Stimulated activated naive CD8-positive, alpha-beta T cell treated with anti-CD3 and anti-CD28 coated beads, Interleukin-15, amount 100 ng/mL, for 72 hours (primary cell): ENCODE results near the gene SCP2D1.
"Not testable (repeated sequence)": the region's sequence is repeated elsewhere in the genome, so short reads cannot be mapped to it uniquely, and the experiment has no call there.

Source experiments
- ATAC-seq: fragments of 150-1000 bp; cut with Tn5 transposase; 2 replicates; pipeline ENCODE4 v1.10.0; 2021; ENCODE audit warnings: mild to moderate bottlenecking, moderate library complexity
- DNase-seq, 2 donors: peaks; one replicate each; pipeline ENCODE4 v3.0.0; 2021 to 2022
- H3K27ac Mint-ChIP-seq, 2 donors: one replicate each; pipeline ENCODE4 v1.8.0; 2022; ENCODE audit warnings: mild to moderate bottlenecking in 2 of 2, mixed read lengths in 2 of 2, moderate library complexity in 2 of 2
- H3K27me3 Mint-ChIP-seq: one replicate; pipeline ENCODE4 v1.8.0; 2022; ENCODE audit warnings: mixed read lengths
- H3K4me1 Mint-ChIP-seq: one replicate; pipeline ENCODE4 v1.8.0; 2022; ENCODE audit warnings: mild to moderate bottlenecking, mixed read lengths
- H3K4me3 Mint-ChIP-seq, 2 donors: one replicate each; pipeline ENCODE4 v1.8.0; 2022; ENCODE audit warnings: mild to moderate bottlenecking in 2 of 2, mixed read lengths in 2 of 2, moderate library complexity in 1 of 2
- H3K9me3 Mint-ChIP-seq, 2 donors: one replicate each; pipeline ENCODE4 v1.8.0; 2022; ENCODE audit warnings: mixed read lengths in 2 of 2

Gene SCP2D1

GRCh38 chr20:18813483-18813882 is at the start of gene SCP2D1:
SCP2D1 (plus strand) TSS chr20:18813783; CDS start chr20:18813816, 33 bp downstream.
- DNase-seq: no peak
- H3K9me3 Mint-ChIP-seq: no peaks in the 10 kb centered on the region
- H3K27ac Mint-ChIP-seq: no peak within 1 kb of the TSS
- H3K27me3 Mint-ChIP-seq: no peaks in the 10 kb centered on the region
- H3K4me3 Mint-ChIP-seq: no peak within 1 kb of the TSS
- no peak for ATAC-seq
- no peaks in the 10 kb centered on the region for H3K4me1 Mint-ChIP-seq

- no peak overlapping the region for H3K27ac Mint-ChIP-seq
- no peaks in the 10 kb centered on the region for H3K27me3 Mint-ChIP-seq
- DNase-seq (no peak), ATAC-seq (no peak)
- peaks cover 0 to 6% of the 10 kb centered on the region in 2 donors for H3K9me3 Mint-ChIP-seq
- H3K4me1 Mint-ChIP-seq: no peaks in the 10 kb centered on the region
- no peak overlapping the region for H3K4me3 Mint-ChIP-seq
Observed at GRCh38 chr20:18767676-18768075, 45.9 kb upstream of the SCP2D1 start.

- Mint-ChIP-seq H3K27me3 (peaks cover 19% of the 10 kb centered on the region), H3K4me1 (no peaks in the 10 kb centered on the region), H3K27ac (no peak overlapping the region), H3K9me3 (no peaks in the 10 kb centered on the region), H3K4me3 (no peak overlapping the region)
- DNase-seq: no peak
- ATAC-seq: no peak
Observed at GRCh38 chr20:18773566-18773965, 40.0 kb upstream of the SCP2D1 start.

- Mint-ChIP-seq H3K4me1 (no peaks in the 10 kb centered on the region), H3K9me3 (no peaks in the 10 kb centered on the region), H3K4me3 (no peak overlapping the region), H3K27me3 (peaks cover 19% of the 10 kb centered on the region), H3K27ac (no peak overlapping the region)
- ATAC-seq: no peak
- DNase-seq: no peak
Observed at GRCh38 chr20:18774207-18774606, 39.4 kb upstream of the SCP2D1 start.

- ATAC-seq (no peak), DNase-seq (no peak)
- H3K27me3 Mint-ChIP-seq: peaks cover 19% of the 10 kb centered on the region
- H3K27ac Mint-ChIP-seq: no peak overlapping the region
- H3K9me3 Mint-ChIP-seq: no peaks in the 10 kb centered on the region
- no peak overlapping the region for H3K4me3 Mint-ChIP-seq
- H3K4me1 Mint-ChIP-seq: no peaks in the 10 kb centered on the region
Observed at GRCh38 chr20:18775633-18776032, 38.0 kb upstream of the SCP2D1 start.

GRCh38 chr20:18778690-18779392 is 34.7 kb upstream of the SCP2D1 start:
- peaks cover 19% of the 10 kb centered on the region for H3K27me3 Mint-ChIP-seq
- H3K27ac Mint-ChIP-seq: no peak overlapping the region
- ATAC-seq (no peak), DNase-seq (no peak)
- H3K4me1 Mint-ChIP-seq: no peaks in the 10 kb centered on the region
- H3K9me3 Mint-ChIP-seq: no peaks in the 10 kb centered on the region
- H3K4me3 Mint-ChIP-seq: no peak overlapping the region

GRCh38 chr20:18780385-18781130 is 33.0 kb upstream of the SCP2D1 start:
- no peak for ATAC-seq
- no peaks in the 10 kb centered on the region for H3K4me1 Mint-ChIP-seq
- H3K27ac Mint-ChIP-seq: no peak overlapping the region
- no peaks in the 10 kb centered on the region for H3K9me3 Mint-ChIP-seq
- no peak for DNase-seq
- peaks cover 16% of the 10 kb centered on the region for H3K27me3 Mint-ChIP-seq
- H3K4me3 Mint-ChIP-seq: no peak overlapping the region

- DNase-seq: no peak
- peak overlapping the region in 1 of 2 donors; percentile 85 for H3K27ac Mint-ChIP-seq
- no peaks in the 10 kb centered on the region for H3K9me3 Mint-ChIP-seq
- no peaks in the 10 kb centered on the region for H3K4me1 Mint-ChIP-seq
- ATAC-seq: no peak
- peaks cover 20% of the 10 kb centered on the region for H3K27me3 Mint-ChIP-seq
- no peak overlapping the region for H3K4me3 Mint-ChIP-seq
Observed at GRCh38 chr20:18781509-18781908, 32.1 kb upstream of the SCP2D1 start.

GRCh38 chr20:18783385-18783959 is 30.1 kb upstream of the SCP2D1 start:
- Mint-ChIP-seq H3K4me3 (no peak overlapping the region), H3K4me1 (no peaks in the 10 kb centered on the region), H3K9me3 (peaks cover 6 to 8% of the 10 kb centered on the region in 2 donors), H3K27me3 (peaks cover 8% of the 10 kb centered on the region), H3K27ac (no peak overlapping the region)
- ATAC-seq (no peak), DNase-seq (no peak)

GRCh38 chr20:18787046-18787445 is 26.5 kb upstream of the SCP2D1 start:
- ATAC-seq, DNase-seq, H3K4me1 Mint-ChIP-seq, H3K27ac Mint-ChIP-seq, H3K4me3 Mint-ChIP-seq, H3K9me3 Mint-ChIP-seq: not testable (repeated sequence)
- H3K27me3 Mint-ChIP-seq: peaks cover 26% of the 10 kb centered on the region

GRCh38 chr20:18788021-18788420 is 25.6 kb upstream of the SCP2D1 start:
- no peak for DNase-seq
- no peak for ATAC-seq
- Mint-ChIP-seq H3K27ac (no peak overlapping the region), H3K9me3 (peaks cover 8 to 10% of the 10 kb centered on the region in 2 donors), H3K27me3 (peaks cover 26% of the 10 kb centered on the region), H3K4me1 (no peaks in the 10 kb centered on the region), H3K4me3 (no peak overlapping the region)

- Mint-ChIP-seq H3K27me3 (peaks cover 19% of the 10 kb centered on the region), H3K4me3 (no peak overlapping the region)
- ATAC-seq: no peak
Observed at GRCh38 chr20:18790787-18791186, 22.8 kb upstream of the SCP2D1 start.

GRCh38 chr20:18793625-18794427 is 19.8 kb upstream of the SCP2D1 start:
- H3K27me3 Mint-ChIP-seq: peaks cover 17% of the 10 kb centered on the region
- DNase-seq: peak; percentile 71 to 84
- peak overlapping the region; percentile 98 to 99 for H3K27ac Mint-ChIP-seq
- peak; percentile 97 for ATAC-seq
- peaks cover 15% of the 10 kb centered on the region for H3K4me1 Mint-ChIP-seq
- H3K4me3 Mint-ChIP-seq: peak overlapping the region; percentile 91 to 99
- peaks cover 6 to 14% of the 10 kb centered on the region in 2 donors for H3K9me3 Mint-ChIP-seq

More at GRCh38 chr20:18790787-18791186, 22.8 kb upstream of the SCP2D1 start:
- Mint-ChIP-seq H3K27ac (no peak overlapping the region), H3K9me3 (peaks cover 8 to 10% of the 10 kb centered on the region in 2 donors), H3K4me1 (peaks cover 15% of the 10 kb centered on the region)
- no peak for DNase-seq

- Mint-ChIP-seq H3K9me3 (peaks cover 6 to 18% of the 10 kb centered on the region in 2 donors), H3K27ac (peak overlapping the region; percentile 98 to 99), H3K4me1 (peaks cover 15% of the 10 kb centered on the region), H3K27me3 (peaks cover 17% of the 10 kb centered on the region), H3K4me3 (peak overlapping the region; percentile 91 to 99)
- ATAC-seq: peak; percentile 14
- no peak for DNase-seq
Observed at GRCh38 chr20:18794428-18794787, 19.2 kb upstream of the SCP2D1 start.

- Mint-ChIP-seq H3K4me1 (peaks cover 15% of the 10 kb centered on the region), H3K27ac (no peak overlapping the region), H3K4me3 (no peak overlapping the region), H3K9me3 (peaks cover 6 to 20% of the 10 kb centered on the region in 2 donors), H3K27me3 (peaks cover 8% of the 10 kb centered on the region)
- ATAC-seq (no peak), DNase-seq (no peak)
Observed at GRCh38 chr20:18795366-18795765, 18.2 kb upstream of the SCP2D1 start.
